K562 (cell line): ENCODE results near the gene ANO10. TPM values are rescaled to one million over a fixed set of nuclear protein-coding genes. Genes with fewer than 3 reads are reported as not detected.
A peak's percentile ranks its signal among the peaks of the same experiment; 100 is the strongest.

Experiments
- BDP1 ChIP-seq: IDR thresholded peaks from 3 replicates; pipeline ENCODE4 v1.6.1; 2011; ENCODE audit not compliant: insufficient read length, insufficient read depth
- CBFA2T3 ChIP-seq: fragments of 450-650 bp; IDR thresholded peaks from 2 replicates; pipeline ENCODE4 v1.6.1; 2017
- DIDO1 ChIP-seq: fragments of 450-650 bp; IDR thresholded peaks from 2 replicates; pipeline ENCODE4 v1.6.1; 2016; ENCODE audit warnings: low read depth, missing biosample characterization, missing genetic modification characterization
- ELF2 ChIP-seq: fragments of 250-450 bp; sonication (Bioruptor Pico); IDR thresholded peaks from 2 replicates; pipeline ENCODE4 v1.5.0; 2021; ENCODE audit warnings: mild to moderate bottlenecking
- EP300 ChIP-seq: IDR thresholded peaks from 2 replicates; pipeline ENCODE4 v1.6.1; 2012; ENCODE audit warnings: low read length, improper control_type of control experiment
- MAX ChIP-seq: sonication (generic); formaldehyde crosslinking; IDR thresholded peaks from 2 replicates; pipeline ENCODE4 v1.9.0; 2022; ENCODE audit warnings: mild to moderate bottlenecking, missing genetic modification reagents
- MTA1 ChIP-seq: fragments of 450-650 bp; IDR thresholded peaks from 2 replicates; pipeline ENCODE4 v1.6.1; 2017; ENCODE audit warnings: borderline replicate concordance
- NFE2 ChIP-seq: IDR thresholded peaks from 2 replicates; pipeline ENCODE4 v1.6.1; 2014; ENCODE audit warnings: antibody characterized with exemption, low read depth
- NR2C1 ChIP-seq, 2 experiments: fragments of 450-650 bp; IDR thresholded peaks; 2 replicates each; pipeline ENCODE4 v1.6.1; 2017; ENCODE audit warnings: mild to moderate bottlenecking in 2 of 2, antibody characterized with exemption in 1 of 2, inconsistent platforms in 1 of 2, missing compliant biosample characterization in 1 of 2, missing genetic modification characterization in 1 of 2
- PATZ1 ChIP-seq: fragments of 250-450 bp; sonication (Bioruptor Pico); IDR thresholded peaks from 2 replicates; pipeline ENCODE4 v1.5.0; 2020; ENCODE audit warnings: mild to moderate bottlenecking, borderline replicate concordance
- PBX2 ChIP-seq, 2 experiments: IDR thresholded peaks in 1 of 2; conservative IDR thresholded peaks in 1 of 2; 2 replicates each; pipeline ENCODE4 v1.6.1; 2016; ENCODE audit warnings: low read depth in 2 of 2, mild to moderate bottlenecking in 1 of 2, missing compliant biosample characterization in 1 of 2, missing genetic modification characterization in 1 of 2, moderate library complexity in 1 of 2
- PHF20 ChIP-seq: fragments of 450-650 bp; IDR thresholded peaks from 2 replicates; pipeline ENCODE4 v1.6.1; 2018; ENCODE audit not compliant: partially characterized antibody
- TARDBP ChIP-seq: fragments of 450-650 bp; IDR thresholded peaks from 2 replicates; pipeline ENCODE4 v1.6.1; 2016
- TSHZ1 ChIP-seq: fragments of 250-450 bp; sonication (Bioruptor Pico); IDR thresholded peaks from 2 replicates; pipeline ENCODE4 v1.4.0; 2020; ENCODE audit warnings: mild to moderate bottlenecking, moderate library complexity
- XRCC3 ChIP-seq: fragments of 450-650 bp; IDR thresholded peaks from 2 replicates; pipeline ENCODE4 v1.6.1; 2017; ENCODE audit warnings: mild to moderate bottlenecking, moderate library complexity
- ZFPM2 ChIP-seq: fragments of 250-450 bp; sonication (Bioruptor Pico); IDR thresholded peaks from 2 replicates; pipeline ENCODE4 v1.5.1; 2022; ENCODE audit warnings: mild to moderate bottlenecking
- ZNF197 ChIP-seq: fragments of 200-800 bp; sonication (Bioruptor generic); IDR thresholded peaks from 2 replicates; pipeline ENCODE4 v1.6.1; 2016; ENCODE audit warnings: low read depth, missing genetic modification characterization, missing compliant biosample characterization
- ZNF282 ChIP-seq: sonication (generic); formaldehyde crosslinking; IDR thresholded peaks from 2 replicates; pipeline ENCODE4 v1.8.1; 2023; ENCODE audit warnings: missing genetic modification reagents
- ZNF76 ChIP-seq: fragments of 250-450 bp; sonication (Bioruptor Pico); IDR thresholded peaks from 2 replicates; pipeline ENCODE4 v1.4.0; 2020; ENCODE audit warnings: mild to moderate bottlenecking, moderate library complexity, borderline replicate concordance
- ZNF764 ChIP-seq: fragments of 250-450 bp; sonication (Bioruptor Pico); IDR thresholded peaks from 2 replicates; pipeline ENCODE4 v1.4.0; 2020; ENCODE audit warnings: low read depth, mild to moderate bottlenecking, moderate library complexity
- polyA plus RNA-seq, 8 experiments: library from polyadenylated mRNA; depleted of rRNA in 4 of 8; stranded (reverse) in 5 of 8; unstranded in 3 of 8; fragments of >200 nt; fragmentation: Nextera tagmentation in 2 of 8; fragmentation: Illumina TruSeq in 1 of 8; extraction: Ambion mirVana in 2 of 8; extraction: Trizol in 1 of 8; gene quantifications; 2 replicates each; pipeline versions ENCODE4 v1.2.1 to v1.2.3, GENCODE V29; 2011 to 2014; ENCODE audit warnings: inconsistent platforms in 1 of 8, missing spikeins in 1 of 8
- total RNA-seq, 7 experiments: library from RNA; depleted of rRNA in 6 of 7; stranded (reverse); fragments of >200 nt in 6 of 7; fragmentation: Illumina TruSeq in 2 of 7; extraction: Trizol in 2 of 7; gene quantifications; 2 replicates each; pipeline versions ENCODE4 v1.2.1 to v1.2.3, GENCODE V29; 2011 to 2021; ENCODE audit warnings: low replicate concordance in 1 of 7

The ANO10 gene
- total and polyA plus RNA-seq, 9 of the 15 experiments (the other 6 are each of a cell fraction or from before 2014, with no cell fraction given), result 6.4 to 46.0 (median 32.3) TPM

GRCh38 chr3:43584043-43584826 is 37.6 kb downstream of the ANO10 start (continued):
- TF ChIP-seq PATZ1 (CRISPR knock-in tag) (peak; percentile 89; the same call in 1 of the 2 replicates), DIDO1 (tag) (peak; percentile 94), NFE2 (peak; percentile 99), PBX2 (CRISPR knock-in tag; IDR thresholded peaks at IDR 0.05; ENCODE audit: low read depth) (no peak), PBX2 (tag; conservative IDR thresholded peaks at IDR 0.05; ENCODE audit: low read depth) (peak; percentile 87), ZNF282 (CRISPR knock-in tag) (no peak), ZNF197 (CRISPR knock-in tag) (peak; percentile 98), ZNF76 (CRISPR knock-in tag) (peak; percentile 99), NR2C1 (IDR thresholded peaks at IDR 0.05) (0 out of 2 replicates have a peak, but pooled peaks have one; percentile 26), NR2C1 (tag; IDR thresholded peaks at IDR 0.05) (peak; percentile 97), XRCC3 (no peak), TARDBP (no peak), ZNF764 (CRISPR knock-in tag) (no peak), BDP1 (no peak), CBFA2T3 (peak; percentile 48; the same call in 1 of the 2 replicates), TSHZ1 (peak; percentile 96), ZFPM2 (CRISPR knock-in tag) (no peak), ELF2 (CRISPR knock-in tag) (peak; percentile 90), MAX (peak; percentile 64), MTA1 (peak; percentile 76; the same call in 1 of the 2 replicates), EP300 (0 out of 2 replicates have a peak, but pooled peaks have one; percentile 29), PHF20 (no peak)
